ENCODE data around the gene CTBP1.
"Not testable (repeated sequence)": the region's sequence is repeated elsewhere in the genome, so short reads cannot be mapped to it uniquely, and the experiment has no call there.

CTBP1 gene

GRCh38 chr4:1237981-1238675 is 10.8 kb downstream of the CTBP1 start:
- DNase-seq (ENCODE audit: low read depth) = no peak
- no peak for TF ChIP-seq CTCF (IDR thresholded peaks at IDR 0.05; ENCODE audit: insufficient read depth, low read depth, low read length, missing control alignments)

DNA sequence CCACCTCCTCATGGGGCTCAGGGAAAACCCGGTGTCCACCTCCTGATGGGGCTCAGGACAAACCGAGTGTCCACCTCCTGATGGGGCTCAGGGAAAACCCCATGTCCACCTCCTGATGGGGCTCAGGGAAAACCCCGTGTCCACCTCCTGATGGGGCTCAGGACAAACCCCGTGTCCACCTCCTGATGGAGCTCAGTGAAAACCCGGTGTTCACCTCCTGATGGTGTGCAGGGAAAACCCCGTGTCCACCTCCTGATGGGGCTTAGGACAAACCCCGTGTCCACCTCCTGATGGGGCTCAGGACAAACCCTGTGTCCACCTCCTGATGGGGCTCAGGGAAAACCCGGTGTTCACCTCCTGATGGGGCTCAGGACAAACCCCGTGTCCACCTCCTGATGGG is 11.7 kb downstream of the CTBP1 start:
- H3K4me3 ChIP-seq (ENCODE audit: low read length); DNase-seq (ENCODE audit: low read depth): not testable (repeated sequence)

More at GRCh38 chr4:1237981-1238675, 10.8 kb downstream of the CTBP1 start:
- H3K4me3 ChIP-seq (ENCODE audit: low read length) = no peak overlapping the region

DNA sequence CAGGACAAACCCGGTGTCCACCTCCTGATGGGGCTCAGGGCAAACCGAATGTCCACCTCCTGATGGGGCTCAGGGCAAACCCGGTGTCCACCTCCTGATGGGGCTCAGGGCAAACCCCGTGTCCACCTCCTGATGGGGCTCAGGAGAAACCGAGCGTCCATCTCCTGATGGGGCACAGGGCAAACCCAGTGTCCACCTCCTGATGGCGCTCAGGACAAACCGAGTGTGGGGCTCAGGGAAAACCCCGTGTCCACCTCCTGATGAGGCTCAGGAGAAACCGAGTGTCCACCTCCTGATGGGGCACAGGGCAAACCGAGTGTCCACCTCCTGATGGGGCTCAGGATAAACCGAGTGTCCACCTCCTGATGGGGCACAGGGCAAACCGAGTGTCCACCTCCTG is 12.1 kb downstream of the CTBP1 start:
- H3K4me3 ChIP-seq (ENCODE audit: low read length); DNase-seq (ENCODE audit: low read depth): not testable (repeated sequence)

- no peak for TF ChIP-seq CTCF (IDR thresholded peaks at IDR 0.05; ENCODE audit: insufficient read depth, low read depth, low read length, missing control alignments)
- DNase-seq (ENCODE audit: low read depth) = no peak
- H3K4me3 ChIP-seq (ENCODE audit: low read length) = no peak overlapping the region
These were observed 12.8 kb downstream of the CTBP1 start for GRCh38 chr4:1236103-1236641.

GRCh38 chr4:1235381-1236102 is 13.4 kb downstream of the CTBP1 start:
- DNase-seq (ENCODE audit: low read depth) = no peak
- TF ChIP-seq CTCF (IDR thresholded peaks at IDR 0.05; ENCODE audit: insufficient read depth, low read depth, low read length, missing control alignments) = no peak
- no peak overlapping the region for H3K4me3 ChIP-seq (ENCODE audit: low read length)

GRCh38 chr4:1234811-1235292 is 14.1 kb downstream of the CTBP1 start:
- TF ChIP-seq CTCF (IDR thresholded peaks at IDR 0.05; ENCODE audit: insufficient read depth, low read depth, low read length, missing control alignments) = no peak

GRCh38 chr4:1234309-1234695 is 14.6 kb downstream of the CTBP1 start:
- peak; percentile 11 for DNase-seq (ENCODE audit: low read depth)
- H3K4me3 ChIP-seq (ENCODE audit: low read length) = no peak overlapping the region
- TF ChIP-seq CTCF (IDR thresholded peaks at IDR 0.05; ENCODE audit: insufficient read depth, low read depth, low read length, missing control alignments) = no peak

More at GRCh38 chr4:1234811-1235292, 14.1 kb downstream of the CTBP1 start:
- H3K4me3 ChIP-seq (ENCODE audit: low read length) = no peak overlapping the region
- DNase-seq (ENCODE audit: low read depth) = no peak

Data from epithelial cell of esophagus (primary cell).